Measurements from ENCODE around the gene CHAF1B.

Gene CHAF1B

DNA sequence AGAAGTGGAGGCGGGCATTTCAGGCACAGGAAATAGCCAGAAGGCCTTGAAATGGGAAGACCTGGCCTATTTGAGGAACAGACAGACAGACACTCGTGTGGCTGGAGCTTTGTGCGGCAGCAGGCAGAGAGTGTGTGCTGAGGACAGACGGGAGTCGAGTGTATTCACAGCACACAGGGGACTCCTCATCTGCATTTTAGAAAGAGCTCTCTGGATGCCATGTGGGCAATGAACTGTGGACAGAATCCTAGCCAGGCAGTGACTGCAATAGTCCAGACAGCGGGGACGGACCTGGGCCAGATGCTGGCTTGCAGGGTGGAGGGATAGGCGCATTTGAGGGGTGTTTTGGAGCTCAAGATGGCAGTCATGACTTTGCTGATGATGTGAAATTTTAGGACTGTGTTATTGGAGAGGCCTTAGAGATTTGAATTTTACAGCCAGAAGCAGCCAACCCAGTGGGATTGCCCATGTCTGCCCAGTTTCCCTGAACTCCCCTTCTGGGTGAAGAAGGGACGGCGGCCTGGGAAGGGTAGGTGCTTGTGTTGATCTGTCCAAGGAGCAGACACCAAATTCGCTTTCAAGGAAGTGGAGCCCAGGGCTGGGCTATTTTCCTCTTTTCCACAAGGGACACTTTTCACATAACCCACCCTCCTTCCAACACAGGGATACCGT, 43.7 kb downstream of the CHAF1B start:
- no peak for DNase-seq (ENCODE audit: low spot score)

DNA sequence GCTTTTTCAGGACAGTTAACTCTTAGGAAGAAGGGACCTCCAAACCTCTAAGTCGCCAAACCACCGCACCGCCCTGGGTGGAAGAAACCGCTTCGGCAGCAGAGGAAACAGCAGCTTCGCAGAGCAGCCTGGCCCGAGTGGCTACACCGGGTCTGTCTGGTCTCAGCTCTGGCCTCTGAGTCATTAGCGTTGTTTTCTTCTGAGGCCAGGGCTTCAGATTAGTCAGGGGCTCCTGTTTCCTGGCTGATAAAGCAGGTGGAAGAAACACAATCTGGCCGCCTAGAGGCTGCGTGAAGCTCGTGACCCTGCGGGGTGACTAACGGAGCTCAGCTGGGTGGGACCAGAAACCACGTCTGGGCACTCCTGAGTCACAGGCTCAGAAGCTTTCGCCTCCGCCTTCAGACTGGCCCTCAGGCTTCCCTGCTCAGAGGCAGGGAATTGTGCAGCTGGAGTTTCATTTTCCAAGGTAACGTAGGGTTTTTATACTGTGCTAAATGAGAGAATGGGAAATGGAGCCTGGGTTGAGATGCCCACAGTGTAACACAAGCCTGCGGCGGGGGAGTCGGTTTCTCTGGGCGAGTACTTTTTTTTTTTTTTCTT, 44.9 kb downstream of the CHAF1B start:
- peak; percentile 100 for DNase-seq (ENCODE audit: low spot score)

DNA sequence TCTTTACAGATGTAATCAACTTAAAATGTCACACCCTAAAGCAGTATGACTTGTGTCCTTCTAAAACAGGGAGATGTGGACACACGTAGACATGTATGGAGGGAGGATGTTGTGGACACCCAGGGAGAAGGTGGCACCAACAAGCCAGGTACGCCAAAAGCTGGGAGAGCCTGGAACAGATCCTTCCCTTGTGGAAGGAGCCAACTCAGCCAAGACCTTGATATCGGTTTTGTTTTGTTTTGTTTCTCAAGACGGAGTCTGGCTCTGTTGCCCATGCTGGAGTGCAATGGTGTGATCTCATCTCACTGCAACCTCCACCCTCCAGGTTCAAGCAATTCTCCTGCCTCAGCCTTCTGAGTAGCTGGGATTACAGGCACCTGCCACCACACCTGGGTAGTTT, 45.6 kb downstream of the CHAF1B start:
- DNase-seq (ENCODE audit: low spot score) = no peak

DNA sequence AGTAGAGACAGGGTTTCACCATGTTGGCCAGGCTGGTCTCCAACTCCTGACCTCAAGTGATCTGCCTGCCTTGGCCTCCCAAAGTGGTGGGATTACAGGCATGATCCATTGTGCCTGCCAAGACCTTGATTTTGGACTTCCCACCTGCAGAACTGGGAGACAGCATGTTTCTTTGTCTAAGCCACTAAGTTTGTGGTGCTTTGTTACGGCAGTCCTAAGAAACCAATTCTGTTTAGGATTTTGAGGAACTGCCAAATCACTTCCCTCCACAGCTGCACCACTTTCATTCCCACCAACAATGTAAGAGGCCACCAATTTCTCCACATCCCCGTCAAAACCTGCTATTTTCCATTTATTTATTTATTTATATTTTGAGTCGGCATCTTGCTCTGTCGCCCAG, 46.1 kb downstream of the CHAF1B start:
- no peak for DNase-seq (ENCODE audit: low spot score)

DNA sequence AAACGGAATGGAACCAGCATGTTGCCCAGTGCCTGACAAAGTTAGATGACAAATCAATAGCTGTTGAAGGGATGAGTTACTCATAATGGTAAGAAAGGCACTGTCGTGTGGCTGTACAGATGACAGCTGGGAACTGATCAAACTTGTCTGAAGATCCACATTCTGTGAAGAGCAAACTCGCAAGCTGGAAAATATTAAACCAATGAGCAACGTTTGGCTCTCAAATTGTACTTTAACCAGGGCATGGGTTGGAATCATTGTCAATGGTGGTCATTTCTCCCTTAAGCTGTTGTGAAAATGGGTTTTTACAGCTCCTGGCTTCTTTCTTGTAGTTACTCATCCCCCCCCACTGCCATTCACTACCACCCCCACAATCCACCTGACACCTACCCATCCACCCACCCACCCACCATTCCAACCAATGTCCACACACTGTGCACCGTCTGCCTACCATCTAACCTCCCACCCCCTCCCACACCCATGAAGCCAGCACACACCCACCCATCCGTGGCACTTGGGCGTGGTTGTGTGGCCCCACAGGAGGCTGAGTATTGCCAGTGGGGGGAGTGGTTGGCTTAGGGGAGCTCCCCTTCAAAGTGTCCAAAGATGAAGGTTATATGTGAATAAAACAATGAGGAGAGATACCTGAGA, 48.0 kb downstream of the CHAF1B start:
- no peak for DNase-seq (ENCODE audit: low spot score)

DNA sequence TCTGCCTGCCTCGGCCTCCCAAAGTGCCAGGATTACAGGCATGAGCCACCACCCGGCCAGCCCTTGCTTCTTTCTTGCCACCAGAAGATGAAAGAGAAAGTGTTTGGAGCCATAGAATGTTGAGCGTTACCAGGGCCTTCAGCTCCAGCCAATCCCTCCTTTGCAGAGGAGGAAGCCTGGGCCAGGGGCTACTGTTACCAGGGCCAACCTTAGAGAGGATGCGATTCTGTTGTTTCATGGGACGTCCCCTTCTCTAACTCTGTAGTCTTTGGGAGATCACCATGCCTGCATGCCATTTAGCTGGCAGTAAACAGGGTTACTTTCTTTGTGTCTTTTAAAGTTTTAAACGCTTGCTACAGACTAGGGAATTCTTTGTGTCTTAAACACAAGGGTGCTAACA, 49.0 kb downstream of the CHAF1B start:
- no peak for DNase-seq (ENCODE audit: low spot score)

DNA sequence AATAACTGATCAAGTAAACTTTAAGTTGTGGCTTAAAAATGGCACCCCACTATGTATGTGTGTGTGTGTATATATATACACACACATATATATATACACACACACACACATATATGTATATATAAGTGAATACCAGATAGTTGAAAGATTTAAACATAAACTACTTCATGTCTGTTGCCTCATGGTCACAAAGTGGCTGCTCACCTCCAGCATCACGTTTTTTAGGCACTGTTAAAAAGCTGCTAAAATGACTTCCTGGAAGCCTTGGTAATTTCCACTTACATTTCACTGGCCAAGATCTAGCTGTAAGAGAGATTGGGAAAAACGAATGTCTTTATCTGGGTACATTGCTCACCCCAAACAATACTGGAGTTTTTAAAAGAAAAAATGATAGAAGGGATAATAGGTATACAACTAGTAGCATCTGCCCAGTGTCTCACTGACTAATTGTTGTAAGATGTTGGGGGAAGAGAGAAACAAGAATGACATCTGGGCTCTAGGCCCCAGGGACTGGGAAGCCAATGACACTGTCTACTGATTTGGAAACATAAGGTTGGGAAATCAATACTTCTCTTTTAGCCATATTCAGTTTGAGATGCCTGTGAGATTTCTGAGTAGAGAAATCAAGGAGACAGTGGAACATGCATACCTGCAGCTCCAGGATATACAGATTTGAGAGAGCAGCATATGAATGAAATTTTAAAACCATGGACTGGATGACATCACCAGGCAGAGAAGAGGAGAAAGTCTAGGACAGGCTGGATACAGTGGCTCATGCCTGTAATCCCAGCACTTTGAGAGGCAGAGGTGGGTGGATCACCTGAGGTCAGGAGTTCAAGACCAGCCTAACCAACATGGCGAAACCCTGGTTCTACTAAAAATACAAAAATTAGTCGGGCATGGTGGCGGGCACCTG, 51.9 kb downstream of the CHAF1B start:
- DNase-seq (ENCODE audit: low spot score) = no peak

DNA sequence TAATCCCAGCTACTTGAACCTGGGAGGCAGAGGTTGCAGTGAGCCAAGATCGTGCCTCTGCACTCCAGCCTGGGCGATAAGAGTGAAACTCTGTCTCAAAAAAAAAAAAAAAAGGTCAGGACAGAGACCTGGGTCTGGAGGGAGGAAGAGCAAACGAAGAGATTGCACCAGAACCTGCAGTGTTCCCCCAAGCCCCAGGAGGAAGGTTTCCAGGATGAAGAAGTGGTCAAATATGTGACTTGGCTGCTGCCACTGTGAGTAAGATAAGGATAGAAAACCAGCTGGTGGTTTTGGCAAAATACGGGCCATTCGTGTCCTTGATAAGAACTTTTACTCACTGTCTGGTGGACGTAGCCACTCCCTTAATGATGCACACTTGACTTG, 52.5 kb downstream of the CHAF1B start:
- DNase-seq (ENCODE audit: low spot score) = no peak

DNA sequence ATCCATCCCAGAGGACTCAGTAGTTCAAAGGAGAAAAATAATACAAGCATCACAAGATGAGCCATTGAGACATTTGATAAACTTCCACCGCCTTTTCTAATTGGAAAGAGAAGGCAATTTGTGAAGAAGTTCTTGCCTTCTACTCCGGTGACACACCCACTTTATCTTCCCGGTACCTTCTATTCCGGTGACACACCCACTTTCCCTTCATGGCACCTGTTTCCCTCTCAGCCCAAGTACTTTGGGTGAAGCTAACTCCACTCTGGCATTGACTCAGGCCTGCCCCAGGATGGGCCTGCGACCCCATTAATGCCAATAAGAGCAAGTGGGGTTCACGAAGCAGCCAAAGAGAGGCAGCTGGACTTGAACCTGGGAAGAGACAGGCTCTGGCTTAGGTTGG, 56.5 kb downstream of the CHAF1B start:
- no peak for DNase-seq (ENCODE audit: low spot score)

DNA sequence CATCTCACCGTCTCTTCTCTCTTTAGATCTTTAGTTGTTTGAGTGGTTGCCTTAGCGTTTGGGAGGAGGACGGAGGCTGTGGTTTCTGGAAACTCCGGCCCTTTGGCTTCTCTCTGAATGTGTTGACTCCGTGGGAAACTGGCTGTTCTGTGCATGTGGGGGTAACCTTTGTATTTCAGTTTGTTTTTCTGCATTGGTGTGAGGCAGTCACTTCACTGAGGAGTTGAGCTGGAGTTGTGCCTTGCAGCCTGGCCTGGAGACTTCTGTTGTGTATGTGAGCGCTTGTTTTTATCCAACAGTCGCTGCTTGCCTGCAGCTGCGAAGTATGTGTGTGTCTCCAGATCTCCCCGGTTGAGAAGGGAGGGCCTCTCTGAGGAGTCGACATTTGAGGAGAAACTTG, 61.1 kb downstream of the CHAF1B start:
- DNase-seq (ENCODE audit: low spot score) = no peak

DNA sequence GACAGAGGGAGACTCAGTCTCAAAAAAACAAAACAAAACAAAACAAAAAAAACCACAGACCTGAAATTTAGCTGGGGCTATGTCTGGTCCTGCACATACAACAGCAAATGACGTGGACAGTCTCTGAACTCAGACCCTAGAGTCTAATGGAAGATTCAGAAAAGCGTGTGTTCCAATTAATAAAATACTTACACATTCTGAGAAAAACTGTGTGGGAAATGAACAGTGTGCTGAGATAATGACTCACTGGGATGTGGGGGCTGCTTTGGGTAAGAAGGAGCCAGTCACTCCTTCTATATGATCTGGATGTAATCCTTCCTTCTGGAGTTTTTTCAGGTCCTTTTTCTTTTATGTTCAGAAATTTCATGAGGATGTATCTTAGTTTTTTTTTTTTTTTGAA, 65.3 kb downstream of the CHAF1B start:
- DNase-seq (ENCODE audit: low spot score) = peak; percentile 18

DNA sequence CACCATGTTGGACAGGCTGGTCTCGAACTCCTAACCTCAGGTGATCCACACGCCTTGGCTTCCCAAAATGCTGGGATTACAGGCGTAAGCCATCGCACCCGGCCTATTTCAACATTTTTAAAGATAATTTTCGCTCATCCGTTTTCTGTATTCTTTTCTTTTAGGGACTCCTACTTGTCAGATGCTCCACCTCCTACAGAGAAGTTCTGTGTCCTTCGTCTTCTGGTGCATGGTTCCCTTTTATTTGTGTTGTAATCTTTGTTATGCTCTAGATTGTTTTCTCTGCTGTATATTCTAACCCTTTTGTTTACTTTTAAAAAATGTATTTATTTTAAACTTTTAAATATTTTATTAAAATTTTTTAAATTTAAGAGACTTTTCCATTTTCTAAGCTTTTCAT, 66.3 kb downstream of the CHAF1B start:
- no peak for DNase-seq (ENCODE audit: low spot score)

DNA sequence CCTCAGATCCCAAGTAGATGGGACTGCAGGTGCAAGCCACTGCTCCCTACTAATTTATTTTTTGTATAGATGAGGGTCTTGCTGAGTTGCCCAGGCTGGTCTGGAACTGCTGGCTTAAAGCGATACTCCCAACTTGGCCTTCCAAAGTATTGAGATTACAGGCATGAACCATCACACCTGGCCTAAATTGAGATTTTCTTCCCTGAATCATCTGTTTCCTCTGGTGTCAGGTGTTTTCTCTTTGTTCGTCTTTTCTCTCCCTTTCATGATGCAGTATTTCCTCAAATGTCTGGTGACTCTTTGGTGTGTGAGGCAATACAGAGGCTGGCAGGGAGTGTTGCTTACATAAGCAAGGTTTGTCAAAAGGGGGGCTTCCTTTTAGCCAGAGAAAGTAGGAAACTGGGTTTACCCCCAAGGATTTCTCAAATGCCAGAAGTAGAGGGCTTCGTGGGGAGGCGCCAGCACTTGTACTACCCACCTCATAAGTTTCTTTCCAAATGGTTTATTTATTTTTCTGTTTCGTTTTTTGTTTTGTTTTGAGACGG, 67.2 kb downstream of the CHAF1B start:
- DNase-seq (ENCODE audit: low spot score) = no peak

DNA sequence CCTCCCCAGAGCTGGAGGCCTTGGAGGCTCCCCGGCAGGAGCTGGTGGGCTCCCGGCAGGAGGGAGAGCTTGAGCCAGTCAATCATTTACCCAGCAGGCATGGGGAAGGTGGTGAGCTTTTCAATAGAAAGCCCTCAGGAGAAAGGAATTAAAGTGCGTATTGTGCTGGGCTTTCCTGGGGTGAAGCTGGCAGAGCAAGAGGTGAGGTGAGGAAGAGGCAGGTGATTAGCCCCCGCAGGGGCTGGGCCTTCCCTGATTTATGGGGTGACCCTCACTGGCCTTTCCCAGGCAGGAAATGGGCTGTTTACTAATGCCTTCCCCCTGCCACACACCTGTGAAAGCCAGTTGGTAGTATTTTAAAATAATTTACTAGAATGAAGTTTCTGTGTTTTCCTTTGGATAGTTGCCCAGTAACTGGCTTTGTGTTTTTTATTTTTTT, 68.9 kb downstream of the CHAF1B start:
- DNase-seq (ENCODE audit: low spot score) = no peak

DNA sequence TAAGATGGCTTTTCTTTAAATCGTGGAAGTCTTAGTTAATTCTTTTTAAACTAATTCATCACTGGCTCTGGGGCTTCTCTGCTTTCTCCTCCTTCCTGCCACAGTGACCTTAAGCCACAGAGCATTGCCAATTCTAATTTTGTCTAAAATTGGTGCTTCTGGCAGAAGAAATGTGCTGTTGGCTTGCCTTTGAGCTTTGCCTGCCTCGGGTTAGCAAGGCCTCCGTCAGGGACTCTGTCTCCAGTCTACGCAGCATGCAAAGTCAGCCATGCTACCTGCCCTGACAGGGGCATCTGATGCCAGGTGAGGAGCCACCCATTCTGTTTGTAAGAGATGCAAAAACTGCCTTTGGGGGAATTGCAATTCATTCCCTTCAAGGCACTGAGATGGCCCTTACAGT, 69.5 kb downstream of the CHAF1B start:
- DNase-seq (ENCODE audit: low spot score) = no peak

DNA sequence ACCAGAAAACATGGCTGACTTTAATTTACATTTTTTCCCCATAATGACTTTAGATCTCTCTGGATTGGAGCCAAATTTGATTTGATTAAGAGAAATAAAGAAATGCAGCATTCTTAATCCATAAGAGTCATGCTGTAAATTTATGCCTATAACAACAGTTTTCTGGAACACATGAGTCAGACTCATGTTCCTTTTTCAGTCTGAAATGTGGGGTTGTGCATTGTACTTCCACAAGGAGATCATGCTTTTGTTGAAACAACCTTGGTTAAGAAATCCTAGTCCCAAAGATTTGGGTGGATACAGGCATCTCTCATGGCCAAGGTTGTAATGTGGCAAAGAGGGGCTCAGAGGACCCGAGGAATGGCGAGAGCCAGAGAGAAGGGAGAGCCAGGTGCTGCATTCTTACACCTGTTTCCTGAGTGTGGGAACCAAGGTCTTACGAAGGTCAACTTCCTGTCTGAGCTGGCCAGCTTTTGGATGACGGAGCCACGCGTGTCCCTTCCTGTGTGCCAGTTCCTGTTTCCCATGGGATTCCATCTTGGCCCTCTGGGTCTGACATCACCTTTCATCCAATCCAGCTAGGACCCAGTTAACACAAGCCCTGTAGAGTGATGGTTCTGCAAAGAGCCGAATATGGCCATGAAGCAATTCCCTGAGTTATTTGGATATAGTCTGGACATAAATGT, 71.7 kb downstream of the CHAF1B start:
- DNase-seq (ENCODE audit: low spot score) = peak; percentile 91

DNA sequence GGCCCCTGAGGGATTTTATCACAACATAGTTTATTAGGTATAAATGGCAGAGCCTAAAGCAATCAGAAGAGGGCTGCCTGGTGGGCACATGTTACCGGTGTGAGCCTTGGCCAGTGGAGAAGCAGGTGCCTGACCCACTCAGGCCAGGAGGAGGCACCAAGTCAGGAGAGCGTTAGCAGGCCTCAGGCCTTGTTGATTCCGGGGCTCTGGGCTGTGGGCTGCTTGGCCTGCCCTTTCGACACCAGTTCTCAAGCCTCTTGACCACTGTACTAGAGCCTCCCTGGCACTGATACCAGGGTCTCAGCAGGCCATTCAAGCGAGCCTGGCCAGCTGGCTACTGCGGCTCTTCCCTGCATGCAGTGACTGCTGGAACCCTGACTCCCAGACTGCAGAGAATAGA, 73.9 kb downstream of the CHAF1B start:
- DNase-seq (ENCODE audit: low spot score) = no peak

DNA sequence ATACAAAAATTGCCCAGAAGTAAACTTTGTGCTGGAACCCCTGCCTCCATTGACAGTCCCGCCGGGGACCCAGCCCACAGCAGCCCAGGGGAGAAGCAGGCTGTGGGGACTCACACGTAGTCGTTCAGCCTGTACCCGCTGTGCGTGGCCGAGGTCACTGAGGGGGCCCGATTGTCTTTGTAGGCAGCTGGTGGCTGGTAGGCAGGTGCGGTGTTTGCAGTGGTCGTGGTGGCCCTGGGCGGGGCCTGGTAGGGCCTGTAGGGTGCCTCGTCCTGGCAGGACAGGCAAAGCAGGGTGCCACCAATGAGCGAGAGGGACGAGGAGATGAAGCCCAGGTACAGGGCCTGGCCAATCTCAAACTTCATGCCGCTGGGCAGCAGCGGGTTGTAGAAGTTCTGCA, 75.7 kb downstream of the CHAF1B start:
- no peak for DNase-seq (ENCODE audit: low spot score)

DNA sequence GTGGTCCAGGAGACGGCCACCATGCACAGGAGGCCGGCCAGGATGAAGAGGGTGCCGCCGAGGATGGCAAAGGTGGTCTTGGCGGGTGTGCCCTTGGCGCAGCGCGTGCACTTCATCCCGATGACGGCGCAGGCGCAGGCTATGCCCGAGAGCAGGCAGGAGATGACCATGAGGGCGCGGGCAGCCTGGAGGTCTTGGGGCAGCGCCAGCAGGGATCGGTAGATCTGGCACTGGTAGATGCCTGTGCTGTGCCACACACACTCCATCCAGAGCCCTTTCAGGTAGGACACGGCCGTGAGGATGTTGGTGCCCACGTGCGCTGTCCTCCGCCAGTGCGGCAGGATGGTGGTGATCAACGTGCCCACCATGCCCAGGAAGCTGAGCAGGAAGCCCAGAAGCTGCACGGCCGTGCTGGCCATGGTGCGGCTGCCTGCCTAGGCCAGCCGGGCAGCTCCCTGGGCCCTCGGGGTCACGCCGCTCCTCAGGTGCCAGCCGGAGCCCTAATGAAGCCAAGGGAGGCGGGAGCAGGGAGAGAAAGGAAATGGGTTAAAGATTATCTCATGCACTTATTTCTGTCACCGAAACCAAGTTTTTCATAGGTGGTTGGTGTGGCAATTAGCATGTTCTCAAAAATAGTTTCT, 76.2 kb downstream of the CHAF1B start:
- no peak for DNase-seq (ENCODE audit: low spot score)

DNA sequence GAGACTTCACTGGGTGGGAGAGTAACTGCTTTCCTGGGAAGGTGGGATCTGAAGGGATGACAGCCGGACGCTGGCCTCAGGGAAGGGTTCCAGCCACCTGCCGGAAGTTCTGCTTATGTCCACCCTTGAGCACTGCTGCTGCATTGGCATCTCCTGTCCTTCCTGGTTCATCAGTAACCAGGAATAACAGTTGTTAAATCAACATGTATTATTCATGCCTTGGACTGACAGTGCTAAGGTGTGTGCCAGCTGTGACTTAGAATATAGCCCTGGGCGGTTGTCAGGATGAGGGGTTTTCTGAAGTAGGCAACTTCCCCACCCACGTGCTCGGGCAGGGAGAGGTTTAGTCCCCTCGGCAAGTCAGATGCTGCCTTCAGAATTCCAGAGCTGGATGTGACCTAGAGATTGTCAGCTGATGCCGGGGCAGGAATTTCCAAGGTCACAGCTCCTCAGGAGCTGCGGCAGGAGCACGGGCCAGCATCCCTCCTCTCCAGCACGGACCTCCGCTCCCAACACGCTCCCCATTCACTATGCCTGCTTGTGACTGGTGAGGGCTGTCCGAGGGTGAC, 76.8 kb downstream of the CHAF1B start:
- no peak for DNase-seq (ENCODE audit: low spot score)

DNA sequence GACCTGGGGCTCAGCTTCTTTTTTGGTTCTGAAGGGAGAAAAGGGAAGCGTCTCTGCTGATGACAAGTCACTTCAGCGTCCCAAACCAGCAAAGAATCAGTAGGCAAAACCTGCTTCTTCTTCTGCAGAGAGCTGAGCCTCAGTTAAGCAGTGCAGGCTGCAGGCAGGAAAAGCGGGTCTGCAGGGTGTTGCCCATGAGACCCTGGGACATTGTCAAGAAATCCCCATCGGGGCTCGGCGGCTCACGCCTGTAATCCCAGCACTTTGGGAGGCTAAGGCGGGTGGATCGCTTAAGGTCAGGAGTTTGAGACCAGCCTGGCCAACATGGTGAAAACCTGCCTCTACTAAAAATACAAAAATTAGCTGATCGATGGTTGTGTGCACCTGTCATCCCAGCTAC, 78.0 kb downstream of the CHAF1B start:
- no peak for DNase-seq (ENCODE audit: low spot score)

Data from kidney capillary endothelial cell (primary cell).